IMR-90 (cell line): ENCODE data around the gene EPHA5.

Experiments
- MAFK ChIP-seq: IDR thresholded peaks from 2 replicates; pipeline ENCODE4 v1.6.1; 2012; ENCODE audit warnings: low read depth, low read length, improper control_type of control experiment
- MAZ ChIP-seq: IDR thresholded peaks from 2 replicates; pipeline ENCODE4 v1.6.1; 2012; ENCODE audit warnings: low read depth, mild to moderate bottlenecking, low read length, improper control_type of control experiment, moderate library complexity, borderline replicate concordance
- MXI1 ChIP-seq: IDR thresholded peaks from 2 replicates; pipeline ENCODE4 v1.6.1; 2012; ENCODE audit warnings: low read depth, mild to moderate bottlenecking, low read length, moderate library complexity, borderline replicate concordance
- POLR2A ChIP-seq: IDR thresholded peaks from 2 replicates; pipeline ENCODE4 v1.6.1; 2012; ENCODE audit warnings: mild to moderate bottlenecking, low read depth, low read length
- RAD21 ChIP-seq: IDR thresholded peaks from 2 replicates; pipeline ENCODE4 v1.6.1; 2012; ENCODE audit warnings: low read length, improper control_type of control experiment
- TF ChIP-seq, protein P1 (sequence below): conservative IDR thresholded peaks from 2 replicates; pipeline ENCODE4 v1.5.1; 2012; ENCODE audit warnings: mild to moderate bottlenecking, low read depth, low read length, improper control_type of control experiment

DNA sequence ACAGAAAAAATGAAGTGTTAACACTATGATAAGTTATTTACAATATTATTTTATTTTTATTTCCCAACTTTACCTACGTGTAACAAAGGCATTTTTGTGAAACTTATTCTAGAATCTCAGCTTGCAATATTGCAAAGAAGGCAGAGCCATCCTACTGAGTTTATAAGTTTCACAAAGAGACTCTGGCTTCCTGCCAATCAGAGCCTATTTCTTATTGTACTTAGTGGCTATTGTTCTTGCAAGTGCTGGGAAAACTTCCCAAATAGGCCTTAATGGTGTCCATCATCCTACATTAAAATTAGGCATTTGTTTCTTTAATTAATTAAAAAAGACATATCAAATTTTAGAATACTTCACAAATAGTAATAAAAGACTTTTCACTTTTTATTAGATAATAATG lies 233.2 kb downstream of the EPHA5 start:
- TF ChIP-seq RAD21: no peak
- TF ChIP-seq, protein P1, sequence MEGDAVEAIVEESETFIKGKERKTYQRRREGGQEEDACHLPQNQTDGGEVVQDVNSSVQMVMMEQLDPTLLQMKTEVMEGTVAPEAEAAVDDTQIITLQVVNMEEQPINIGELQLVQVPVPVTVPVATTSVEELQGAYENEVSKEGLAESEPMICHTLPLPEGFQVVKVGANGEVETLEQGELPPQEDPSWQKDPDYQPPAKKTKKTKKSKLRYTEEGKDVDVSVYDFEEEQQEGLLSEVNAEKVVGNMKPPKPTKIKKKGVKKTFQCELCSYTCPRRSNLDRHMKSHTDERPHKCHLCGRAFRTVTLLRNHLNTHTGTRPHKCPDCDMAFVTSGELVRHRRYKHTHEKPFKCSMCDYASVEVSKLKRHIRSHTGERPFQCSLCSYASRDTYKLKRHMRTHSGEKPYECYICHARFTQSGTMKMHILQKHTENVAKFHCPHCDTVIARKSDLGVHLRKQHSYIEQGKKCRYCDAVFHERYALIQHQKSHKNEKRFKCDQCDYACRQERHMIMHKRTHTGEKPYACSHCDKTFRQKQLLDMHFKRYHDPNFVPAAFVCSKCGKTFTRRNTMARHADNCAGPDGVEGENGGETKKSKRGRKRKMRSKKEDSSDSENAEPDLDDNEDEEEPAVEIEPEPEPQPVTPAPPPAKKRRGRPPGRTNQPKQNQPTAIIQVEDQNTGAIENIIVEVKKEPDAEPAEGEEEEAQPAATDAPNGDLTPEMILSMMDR: no peak
- no peak for TF ChIP-seq POLR2A
- TF ChIP-seq MAFK: no peak
- TF ChIP-seq MAZ: no peak
- no peak for TF ChIP-seq MXI1
